Loucy (cell line): ENCODE measurements around the gene MAGIX.

Source experiments
- EZH2phosphoT487 ChIP-seq: fragments of 200-600 bp; IDR thresholded peaks from 2 replicates; pipeline ENCODE4 v1.6.1; 2018; ENCODE audit warnings: antibody characterized with exemption, mild to moderate bottlenecking, moderate library complexity, borderline replicate concordance
- TF ChIP-seq, protein P1 (sequence below): fragments of 200-600 bp; sonication (generic); conservative IDR thresholded peaks from 2 replicates; pipeline ENCODE4 v1.5.1; 2014; ENCODE audit warnings: mild to moderate bottlenecking, antibody characterized with exemption, low read length

GRCh38 chrX:49199315-49199595 is 36.7 kb downstream of the MAGIX start:
- TF ChIP-seq, protein P1, sequence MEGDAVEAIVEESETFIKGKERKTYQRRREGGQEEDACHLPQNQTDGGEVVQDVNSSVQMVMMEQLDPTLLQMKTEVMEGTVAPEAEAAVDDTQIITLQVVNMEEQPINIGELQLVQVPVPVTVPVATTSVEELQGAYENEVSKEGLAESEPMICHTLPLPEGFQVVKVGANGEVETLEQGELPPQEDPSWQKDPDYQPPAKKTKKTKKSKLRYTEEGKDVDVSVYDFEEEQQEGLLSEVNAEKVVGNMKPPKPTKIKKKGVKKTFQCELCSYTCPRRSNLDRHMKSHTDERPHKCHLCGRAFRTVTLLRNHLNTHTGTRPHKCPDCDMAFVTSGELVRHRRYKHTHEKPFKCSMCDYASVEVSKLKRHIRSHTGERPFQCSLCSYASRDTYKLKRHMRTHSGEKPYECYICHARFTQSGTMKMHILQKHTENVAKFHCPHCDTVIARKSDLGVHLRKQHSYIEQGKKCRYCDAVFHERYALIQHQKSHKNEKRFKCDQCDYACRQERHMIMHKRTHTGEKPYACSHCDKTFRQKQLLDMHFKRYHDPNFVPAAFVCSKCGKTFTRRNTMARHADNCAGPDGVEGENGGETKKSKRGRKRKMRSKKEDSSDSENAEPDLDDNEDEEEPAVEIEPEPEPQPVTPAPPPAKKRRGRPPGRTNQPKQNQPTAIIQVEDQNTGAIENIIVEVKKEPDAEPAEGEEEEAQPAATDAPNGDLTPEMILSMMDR: no peak
- TF ChIP-seq EZH2phosphoT487: no peak
